HEK293T (cell line): ENCODE data around the gene KAT7.

Source experiments
- ARNT ChIP-seq: fragments of 450-650 bp; IDR thresholded peaks from 2 replicates; pipeline ENCODE4 v1.6.1; 2017; ENCODE audit warnings: mild to moderate bottlenecking
- BHLHE40 ChIP-seq: fragments of 450-650 bp; IDR thresholded peaks from 2 replicates; pipeline ENCODE4 v1.6.1; 2016; ENCODE audit warnings: mild to moderate bottlenecking, moderate library complexity, borderline replicate concordance
- CTBP1 ChIP-seq: fragments of 450-650 bp; IDR thresholded peaks from 2 replicates; pipeline ENCODE4 v1.6.1; 2016; ENCODE audit warnings: borderline replicate concordance
- ELF4 ChIP-seq: fragments of 450-650 bp; IDR thresholded peaks from 2 replicates; pipeline ENCODE4 v1.6.1; 2017; ENCODE audit warnings: antibody characterized with exemption
- FOXA1 ChIP-seq: fragments of 450-650 bp; IDR thresholded peaks from 2 replicates; pipeline ENCODE4 v1.6.1; 2016; ENCODE audit warnings: mild to moderate bottlenecking
- FOXK2 ChIP-seq: fragments of 450-650 bp; IDR thresholded peaks from 2 replicates; pipeline ENCODE4 v1.6.1; 2016; ENCODE audit warnings: mild to moderate bottlenecking
- FOXM1 ChIP-seq: fragments of 450-650 bp; IDR thresholded peaks from 2 replicates; pipeline ENCODE4 v1.6.1; 2017; ENCODE audit warnings: mild to moderate bottlenecking, borderline replicate concordance
- HDGF ChIP-seq: fragments of 450-650 bp; IDR thresholded peaks from 2 replicates; pipeline ENCODE4 v1.6.1; 2017; ENCODE audit warnings: antibody characterized with exemption, borderline replicate concordance
- L3MBTL2 ChIP-seq: fragments of 450-650 bp; conservative IDR thresholded peaks from 2 replicates; pipeline ENCODE4 v1.6.1; 2016; ENCODE audit warnings: mild to moderate bottlenecking
- NFRKB ChIP-seq: fragments of 450-650 bp; IDR thresholded peaks from 2 replicates; pipeline ENCODE4 v1.6.1; 2016; ENCODE audit warnings: mild to moderate bottlenecking, moderate library complexity
- SP1 ChIP-seq: fragments of 450-650 bp; IDR thresholded peaks from 2 replicates; pipeline ENCODE4 v1.6.1; 2017
- SUZ12 ChIP-seq: fragments of 450-650 bp; IDR thresholded peaks from 2 replicates; pipeline ENCODE4 v1.6.1; 2016; ENCODE audit warnings: mild to moderate bottlenecking
- TF ChIP-seq, protein P1 (sequence below): fragments of 450-650 bp; IDR thresholded peaks from 2 replicates; pipeline ENCODE4 v1.6.1; 2016

DNA sequence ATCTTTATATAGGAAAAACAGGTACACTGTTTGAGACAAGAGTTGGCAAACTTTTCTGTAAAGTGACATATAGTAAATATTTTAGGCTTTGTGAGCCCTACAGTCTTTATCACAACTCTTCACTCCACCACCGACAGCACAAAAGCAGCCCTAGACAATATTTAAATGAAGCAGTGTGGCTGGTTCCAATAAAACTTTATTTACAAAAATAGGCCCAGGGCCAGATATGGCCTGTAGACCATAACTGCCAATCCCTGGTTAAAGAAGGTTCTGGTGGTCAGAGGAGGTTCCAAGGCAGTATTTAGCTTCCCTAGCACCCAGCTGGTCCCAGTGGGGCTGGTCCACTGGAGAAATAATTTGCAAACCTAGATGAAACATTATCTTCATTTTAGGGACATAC, 28.2 kb upstream of the KAT7 start:
- TF ChIP-seq FOXK2 (no peak), CTBP1 (no peak), SP1 (no peak), L3MBTL2 (no peak), ARNT (no peak), SUZ12 (no peak), FOXM1 (no peak), NFRKB (no peak), ELF4 (no peak), BHLHE40 (no peak), HDGF (no peak), FOXA1 (no peak)
- TF ChIP-seq, protein P1, sequence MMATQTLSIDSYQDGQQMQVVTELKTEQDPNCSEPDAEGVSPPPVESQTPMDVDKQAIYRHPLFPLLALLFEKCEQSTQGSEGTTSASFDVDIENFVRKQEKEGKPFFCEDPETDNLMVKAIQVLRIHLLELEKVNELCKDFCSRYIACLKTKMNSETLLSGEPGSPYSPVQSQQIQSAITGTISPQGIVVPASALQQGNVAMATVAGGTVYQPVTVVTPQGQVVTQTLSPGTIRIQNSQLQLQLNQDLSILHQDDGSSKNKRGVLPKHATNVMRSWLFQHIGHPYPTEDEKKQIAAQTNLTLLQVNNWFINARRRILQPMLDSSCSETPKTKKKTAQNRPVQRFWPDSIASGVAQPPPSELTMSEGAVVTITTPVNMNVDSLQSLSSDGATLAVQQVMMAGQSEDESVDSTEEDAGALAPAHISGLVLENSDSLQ: no peak
